ENCODE data around the gene RPL11.

RPL11 gene

DNA sequence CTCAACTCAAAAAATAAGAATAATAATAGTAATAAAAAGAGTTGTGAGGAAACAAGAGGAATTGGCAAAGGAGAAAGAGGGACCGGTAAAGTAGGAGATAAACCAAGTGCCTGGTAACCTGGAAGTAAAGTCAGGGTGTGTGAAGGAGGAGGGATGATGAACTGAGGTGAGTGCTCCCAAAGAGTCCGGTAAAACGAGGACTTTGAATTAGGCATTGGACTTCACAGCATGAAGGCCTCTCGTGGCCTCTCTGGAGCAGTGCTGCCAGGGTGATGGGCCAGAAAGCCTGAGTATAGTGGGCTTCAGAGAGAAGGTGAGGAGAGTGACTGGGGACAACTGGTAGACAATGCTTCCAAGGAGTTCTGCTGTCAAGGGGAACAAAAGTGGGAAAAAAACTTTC lies 17.6 kb downstream of the RPL11 start:
- peaks cover 21% of the 10 kb centered on the region for H3K36me3 ChIP-seq

GRCh38 chr1:23718482-23718881 lies 26.9 kb downstream of the RPL11 start:
- H3K9me3 ChIP-seq, result no peaks in the 10 kb centered on the region

More for the DNA sequence above, 17.6 kb downstream of the RPL11 start:
- H3K4me3 ChIP-seq (ENCODE audit: low read depth in 1 of 2, low read length in 1 of 2), result no peak overlapping the region
- TF ChIP-seq, protein P1, sequence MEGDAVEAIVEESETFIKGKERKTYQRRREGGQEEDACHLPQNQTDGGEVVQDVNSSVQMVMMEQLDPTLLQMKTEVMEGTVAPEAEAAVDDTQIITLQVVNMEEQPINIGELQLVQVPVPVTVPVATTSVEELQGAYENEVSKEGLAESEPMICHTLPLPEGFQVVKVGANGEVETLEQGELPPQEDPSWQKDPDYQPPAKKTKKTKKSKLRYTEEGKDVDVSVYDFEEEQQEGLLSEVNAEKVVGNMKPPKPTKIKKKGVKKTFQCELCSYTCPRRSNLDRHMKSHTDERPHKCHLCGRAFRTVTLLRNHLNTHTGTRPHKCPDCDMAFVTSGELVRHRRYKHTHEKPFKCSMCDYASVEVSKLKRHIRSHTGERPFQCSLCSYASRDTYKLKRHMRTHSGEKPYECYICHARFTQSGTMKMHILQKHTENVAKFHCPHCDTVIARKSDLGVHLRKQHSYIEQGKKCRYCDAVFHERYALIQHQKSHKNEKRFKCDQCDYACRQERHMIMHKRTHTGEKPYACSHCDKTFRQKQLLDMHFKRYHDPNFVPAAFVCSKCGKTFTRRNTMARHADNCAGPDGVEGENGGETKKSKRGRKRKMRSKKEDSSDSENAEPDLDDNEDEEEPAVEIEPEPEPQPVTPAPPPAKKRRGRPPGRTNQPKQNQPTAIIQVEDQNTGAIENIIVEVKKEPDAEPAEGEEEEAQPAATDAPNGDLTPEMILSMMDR (IDR thresholded peaks at IDR 0.05), result no peak
- H3K27me3 ChIP-seq, result no peaks in the 10 kb centered on the region
- H3K9me3 ChIP-seq, result no peaks in the 10 kb centered on the region
- no peak overlapping the region for H3K27ac ChIP-seq
- H3K4me1 ChIP-seq (ENCODE audit: control insufficient read depth in 1 of 2, insufficient read depth in 1 of 2, low read depth in 1 of 2, low read length in 1 of 2), result no peaks in the 10 kb centered on the region

DNA sequence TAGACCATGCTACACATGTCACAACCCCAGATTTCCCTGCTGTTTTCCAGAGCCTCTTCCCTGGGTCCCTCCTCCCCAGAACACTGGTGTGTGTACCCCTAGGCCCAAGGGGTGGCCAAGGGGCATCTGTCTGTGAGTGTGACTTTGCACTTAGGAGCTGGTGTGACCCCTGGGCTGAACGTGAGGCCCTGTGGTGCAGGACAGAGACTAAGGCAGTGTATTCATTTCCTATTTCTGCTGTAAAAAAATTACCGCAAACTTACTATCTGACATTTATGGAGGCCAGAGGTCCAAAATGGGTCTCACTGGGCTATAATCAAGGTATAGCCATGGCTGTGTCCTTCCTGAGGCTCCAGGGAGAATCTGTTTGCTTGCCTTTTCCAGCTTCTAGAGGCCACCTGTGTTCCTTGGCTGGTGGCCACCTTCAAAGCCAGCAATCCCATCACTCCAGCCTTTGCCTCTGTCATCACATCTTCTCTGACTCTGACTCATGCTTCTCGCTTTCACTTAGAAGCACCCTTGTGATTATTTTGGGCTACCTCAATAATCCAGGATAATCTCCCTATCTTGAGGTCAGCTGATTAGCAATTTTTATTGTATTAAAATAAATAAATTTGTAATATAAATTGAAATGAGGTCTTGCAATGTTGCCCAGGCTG lies 27.7 kb downstream of the RPL11 start:
- no peaks in the 10 kb centered on the region for H3K36me3 ChIP-seq
- no peaks in the 10 kb centered on the region for H3K27me3 ChIP-seq

More at GRCh38 chr1:23718482-23718881, 26.9 kb downstream of the RPL11 start:
- no peaks in the 10 kb centered on the region for H3K27me3 ChIP-seq
- no peak overlapping the region for H3K4me3 ChIP-seq (ENCODE audit: low read depth in 1 of 2, low read length in 1 of 2)
- TF ChIP-seq, protein P1 (IDR thresholded peaks at IDR 0.05), result no peak
- no peaks in the 10 kb centered on the region for H3K36me3 ChIP-seq
- no peaks in the 10 kb centered on the region for H3K4me1 ChIP-seq (ENCODE audit: control insufficient read depth in 1 of 2, insufficient read depth in 1 of 2, low read depth in 1 of 2, low read length in 1 of 2)
- no peak overlapping the region for H3K27ac ChIP-seq

DNA sequence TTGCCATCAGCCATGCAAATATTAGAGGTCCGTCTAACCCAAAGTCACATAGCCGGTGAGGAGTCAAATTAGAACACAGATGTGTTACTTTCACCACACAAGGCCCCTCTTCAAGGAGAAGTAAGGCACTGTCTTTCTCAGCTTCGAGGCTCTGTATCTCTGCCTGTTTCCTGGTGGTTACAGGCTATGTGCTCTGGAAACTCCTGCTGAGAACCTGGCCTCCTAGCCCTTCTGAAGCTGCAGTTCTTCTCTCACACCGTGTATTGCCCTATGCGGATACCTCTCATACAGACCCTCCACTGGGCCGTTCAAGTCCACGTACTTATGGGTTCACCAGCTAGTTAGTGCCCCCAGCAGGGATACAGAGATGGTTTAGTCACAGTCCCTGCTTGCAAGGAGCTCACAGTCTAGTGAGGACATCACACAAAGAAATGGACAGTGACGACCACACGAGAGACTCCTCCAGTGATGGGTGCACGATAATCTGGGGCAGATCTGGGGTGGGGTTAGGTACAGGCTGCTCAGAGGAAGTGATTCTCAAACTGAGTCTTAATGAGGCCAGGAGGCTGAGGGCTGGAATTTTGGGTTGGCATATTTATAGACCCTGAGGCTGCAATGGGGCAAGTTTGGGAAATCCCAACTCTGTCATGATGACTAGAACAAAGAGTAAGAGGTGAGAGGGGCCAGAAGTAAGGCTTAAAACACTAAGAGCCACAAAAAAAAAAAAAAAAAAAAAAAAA lies 28.8 kb downstream of the RPL11 start:
- no peaks in the 10 kb centered on the region for H3K9me3 ChIP-seq
- no peaks in the 10 kb centered on the region for H3K27me3 ChIP-seq
- no peaks in the 10 kb centered on the region for H3K36me3 ChIP-seq
- no peaks in the 10 kb centered on the region for H3K4me1 ChIP-seq (ENCODE audit: control insufficient read depth in 1 of 2, insufficient read depth in 1 of 2, low read depth in 1 of 2, low read length in 1 of 2)
- H3K27ac ChIP-seq, result no peak overlapping the region
- H3K4me3 ChIP-seq (ENCODE audit: low read depth in 1 of 2, low read length in 1 of 2), result no peak overlapping the region
- TF ChIP-seq, protein P1 (IDR thresholded peaks at IDR 0.05), result no peak

More for the DNA sequence above, 27.7 kb downstream of the RPL11 start:
- Histone ChIP-seq H3K9me3 (no peaks in the 10 kb centered on the region), H3K4me1 (ENCODE audit: control insufficient read depth in 1 of 2, insufficient read depth in 1 of 2, low read depth in 1 of 2, low read length in 1 of 2) (no peaks in the 10 kb centered on the region), H3K4me3 (ENCODE audit: low read depth in 1 of 2, low read length in 1 of 2) (no peak overlapping the region), H3K27ac (no peak overlapping the region)
- TF ChIP-seq, protein P1 (IDR thresholded peaks at IDR 0.05), result no peak

- H3K9me3 ChIP-seq, result no peaks in the 10 kb centered on the region
- H3K4me3 ChIP-seq (ENCODE audit: low read depth in 1 of 2, low read length in 1 of 2), result no peak overlapping the region
- H3K4me1 ChIP-seq (ENCODE audit: control insufficient read depth in 1 of 2, insufficient read depth in 1 of 2, low read depth in 1 of 2, low read length in 1 of 2), result peaks cover 8% of the 10 kb centered on the region in 2 experiments
- no peak overlapping the region for H3K27ac ChIP-seq
- H3K36me3 ChIP-seq, result no peaks in the 10 kb centered on the region
- H3K27me3 ChIP-seq, result no peaks in the 10 kb centered on the region
- TF ChIP-seq, protein P1 (IDR thresholded peaks at IDR 0.05), result no peak
Observed at GRCh38 chr1:23722652-23723051, 31.0 kb downstream of the RPL11 start.

All from neutrophil (primary cell).